H9 (cell line): ENCODE measurements around the gene SCARF1. TPM values are rescaled to one million over a fixed set of nuclear protein-coding genes. Genes with fewer than 3 reads are reported as not detected.

Experiments used
- DNase-seq: peaks from one replicate; pipeline ENCODE4 v3.0.0-alpha.2; 2017
- H2AFZ ChIP-seq: one replicate; pipeline ENCODE4 v1.6.1; 2013; ENCODE audit warnings: mild to moderate bottlenecking, low read length, control low read depth, moderate library complexity
- H2AK5ac ChIP-seq: 2 replicates; pipeline ENCODE4 v1.6.1; 2013; ENCODE audit warnings: low read length, control low read depth, mixed read lengths; ENCODE audit not compliant: insufficient read length
- H2BK120ac ChIP-seq: one replicate; pipeline ENCODE4 v1.6.1; 2013; ENCODE audit warnings: low read depth, mild to moderate bottlenecking, low read length, control low read depth, inconsistent platforms; ENCODE audit not compliant: poor library complexity, severe bottlenecking
- H2BK12ac ChIP-seq: 2 replicates; pipeline ENCODE4 v1.6.1; 2013; ENCODE audit warnings: low read length, control low read depth, mixed read lengths, low read depth; ENCODE audit not compliant: insufficient read length
- H2BK15ac ChIP-seq: 2 replicates; pipeline ENCODE4 v1.6.1; 2013; ENCODE audit warnings: low read depth, low read length, control low read depth
- H2BK20ac ChIP-seq: one replicate; pipeline ENCODE4 v1.6.1; 2013; ENCODE audit warnings: low read depth, mild to moderate bottlenecking, low read length, control low read depth, inconsistent platforms; ENCODE audit not compliant: poor library complexity, severe bottlenecking
- H2BK5ac ChIP-seq: 2 replicates; pipeline ENCODE4 v1.6.1; 2013; ENCODE audit warnings: low read length, control low read depth, mixed read lengths; ENCODE audit not compliant: insufficient read length
- H3K14ac ChIP-seq: 2 replicates; pipeline ENCODE4 v1.6.1; 2013; ENCODE audit warnings: low read length, control low read depth; ENCODE audit not compliant: insufficient read depth
- H3K18ac ChIP-seq: 2 replicates; pipeline ENCODE4 v1.6.1; 2013; ENCODE audit warnings: low read depth, mild to moderate bottlenecking, mixed read lengths, low read length, control low read depth; ENCODE audit not compliant: insufficient read length
- H3K23ac ChIP-seq: 2 replicates; pipeline ENCODE4 v1.6.1; 2013; ENCODE audit warnings: low read length, control low read depth, mixed read lengths, low read depth; ENCODE audit not compliant: insufficient read length
- H3K23me2 ChIP-seq: 2 replicates; pipeline ENCODE4 v1.6.1; 2013; ENCODE audit warnings: low read depth, mild to moderate bottlenecking, mixed read lengths, low read length, control low read depth; ENCODE audit not compliant: insufficient read length, poor library complexity, severe bottlenecking
- H3K27ac ChIP-seq: 2 replicates; pipeline ENCODE4 v1.5.1; 2013; ENCODE audit warnings: low read length, control low read depth, mixed read lengths, low read depth; ENCODE audit not compliant: insufficient read length
- H3K27me3 ChIP-seq: 2 replicates; pipeline ENCODE4 v1.6.1; 2013; ENCODE audit warnings: low read length, control low read depth, inconsistent platforms; ENCODE audit not compliant: insufficient read depth
- H3K4ac ChIP-seq: 2 replicates; pipeline ENCODE4 v1.6.1; 2013; ENCODE audit warnings: low read depth, mild to moderate bottlenecking, control low read depth, inconsistent platforms, low read length, moderate library complexity
- H3K4me1 ChIP-seq: 2 replicates; pipeline ENCODE4 v1.6.1; 2013; ENCODE audit warnings: low read length, control low read depth, inconsistent platforms; ENCODE audit not compliant: insufficient read depth
- H3K4me2 ChIP-seq: 2 replicates; pipeline ENCODE4 v1.6.1; 2013; ENCODE audit warnings: low read length, control low read depth, mixed read lengths; ENCODE audit not compliant: insufficient read length, insufficient read depth
- H3K56ac ChIP-seq: 2 replicates; pipeline ENCODE4 v1.6.1; 2013; ENCODE audit warnings: low read depth, mild to moderate bottlenecking, mixed read lengths, low read length, control low read depth; ENCODE audit not compliant: insufficient read length
- H3K79me1 ChIP-seq: 2 replicates; pipeline ENCODE4 v1.6.1; 2013; ENCODE audit warnings: low read depth, mild to moderate bottlenecking, moderate library complexity, low read length, control low read depth, inconsistent platforms; ENCODE audit not compliant: insufficient read depth, poor library complexity, severe bottlenecking
- H3K79me2 ChIP-seq: 2 replicates; pipeline ENCODE4 v1.6.1; 2013; ENCODE audit warnings: low read length, control low read depth, inconsistent platforms; ENCODE audit not compliant: insufficient read depth
- H3K9ac ChIP-seq: 2 replicates; pipeline ENCODE4 v1.6.1; 2013; ENCODE audit warnings: low read length, control low read depth, mixed read lengths; ENCODE audit not compliant: insufficient read length; ENCODE audit errors: extremely low read depth
- H3K9me3 ChIP-seq: one replicate; pipeline ENCODE4 v1.6.1; 2013; ENCODE audit warnings: low read depth, low read length, inconsistent platforms; ENCODE audit not compliant: control insufficient read depth
- H3T11ph ChIP-seq: one replicate; pipeline ENCODE4 v1.6.1; 2013; ENCODE audit warnings: mild to moderate bottlenecking, low read length, control low read depth, inconsistent platforms
- H4K20me1 ChIP-seq: one replicate; pipeline ENCODE4 v1.6.1; 2013; ENCODE audit not compliant: control insufficient read depth, insufficient read length, insufficient read depth
- H4K5ac ChIP-seq: 2 replicates; pipeline ENCODE4 v1.6.1; 2013; ENCODE audit warnings: low read depth, mild to moderate bottlenecking, mixed read lengths, low read length, control low read depth; ENCODE audit not compliant: insufficient read length
- H4K8ac ChIP-seq: replicated peaks from 2 replicates; pipeline ENCODE4 v1.6.1; 2013; ENCODE audit warnings: low read length, control low read depth, mixed read lengths, low read depth; ENCODE audit not compliant: insufficient read length
- H4K91ac ChIP-seq: 2 replicates; pipeline ENCODE4 v1.6.1; 2013; ENCODE audit warnings: low read depth, mild to moderate bottlenecking, moderate library complexity, mixed read lengths, low read length, control low read depth; ENCODE audit not compliant: insufficient read length
- H3K27ac Mint-ChIP-seq, 3 experiments: 2 replicates in 2 of 3; 3 replicates in 1 of 3; pipeline ENCODE4 v1.8.0; 2020 to 2021; ENCODE audit warnings: mixed read lengths in 3 of 3, mild to moderate bottlenecking in 1 of 3, moderate library complexity in 1 of 3
- H3K27me3 Mint-ChIP-seq: 2 replicates; pipeline ENCODE4 v1.8.0; 2021; ENCODE audit warnings: low read depth, mild to moderate bottlenecking, moderate library complexity, mixed read lengths
- H3K36me3 Mint-ChIP-seq, 3 experiments: 2 replicates in 2 of 3; 3 replicates in 1 of 3; pipeline ENCODE4 v1.8.0; 2020 to 2021; ENCODE audit warnings: low read depth in 3 of 3, mixed read lengths in 3 of 3; ENCODE audit not compliant: insufficient read depth in 1 of 3
- H3K4me1 Mint-ChIP-seq, 2 experiments: 2 replicates each; pipeline ENCODE4 v1.8.0; 2020; ENCODE audit warnings: mixed read lengths in 2 of 2
- H3K4me3 Mint-ChIP-seq, 2 experiments: 2 replicates in 1 of 2; 3 replicates in 1 of 2; pipeline ENCODE4 v1.8.0; 2020 to 2021; ENCODE audit warnings: mild to moderate bottlenecking in 2 of 2, mixed read lengths in 2 of 2, moderate library complexity in 1 of 2
- H3K9me3 Mint-ChIP-seq, 2 experiments: 2 replicates in 1 of 2; 3 replicates in 1 of 2; pipeline ENCODE4 v1.8.0; 2020; ENCODE audit warnings: mild to moderate bottlenecking in 2 of 2, mixed read lengths in 2 of 2, moderate library complexity in 1 of 2
- WGBS: extraction: QIAGEN DNeasy Blood & Tissue Kit; methylation state at CpG from one replicate; pipeline ENCODE4 v1.1.7; 2013; ENCODE audit warnings: missing lambda C conversion rate, low lambda C conversion rate, mixed read lengths; ENCODE audit not compliant: insufficient read length; ENCODE audit errors: extremely low coverage; 5-methylcytosine and 5-hydroxymethylcytosine counted together
- total RNA-seq: library from RNA; stranded (reverse); gene quantifications from 2 replicates; pipeline ENCODE4 v1.2.1, GENCODE V29; 2021
- TF ChIP-seq, protein P1 (sequence below): fragments of 200-600 bp; sonication (generic); conservative IDR thresholded peaks from 3 replicates; pipeline ENCODE4 v1.8.0; 2021; ENCODE audit warnings: antibody characterized with exemption, mild to moderate bottlenecking

Gene SCARF1
- total RNA-seq, 1 experiment from 2014 or later = 2.4 TPM

DNA sequence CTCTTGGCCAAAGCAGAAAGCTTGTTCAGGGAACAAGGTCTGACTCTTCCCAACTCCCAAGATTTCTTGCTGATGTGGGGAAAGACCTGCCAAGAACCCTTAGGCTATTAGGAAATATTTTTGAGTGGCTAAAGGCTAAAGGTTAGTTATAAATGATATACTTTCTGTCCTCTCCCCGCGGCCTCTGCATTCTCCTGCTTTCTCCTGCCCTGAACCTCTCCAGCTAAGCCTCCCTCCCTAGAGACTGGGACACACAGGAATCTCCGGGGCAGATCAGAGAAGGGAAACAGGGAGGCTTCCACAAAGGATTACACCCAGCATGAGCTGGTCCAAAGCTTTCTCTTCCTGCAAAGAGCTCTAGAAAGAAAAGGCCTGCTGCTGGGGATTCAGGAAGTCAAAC is 19.2 kb downstream of the SCARF1 start:
- H3K79me2 ChIP-seq = no peaks in the 10 kb centered on the region; the same call in 1 of the 2 replicates
- Mint-ChIP-seq H3K27me3 (peaks cover 10% of the 10 kb centered on the region), H3K9me3 (no peaks in the 10 kb centered on the region; a peak in 2 of 5 replicates), H3K4me1 (peaks cover 25 to 29% of the 10 kb centered on the region in 2 experiments), H3K36me3 (peaks cover 0 to 5% (median 0%) of the 10 kb centered on the region in 3 experiments; a peak in 5 of 7 replicates), H3K27ac (peak overlapping the region in 2 of 3 experiments; percentile 45 to 89; a peak in 4 of 7 replicates), H3K4me3 (peak overlapping the region; percentile 54 to 79)
- no peak overlapping the region for H2AFZ ChIP-seq
- H3K56ac ChIP-seq = no peak overlapping the region
- H3K18ac ChIP-seq = no peak overlapping the region
- no peak overlapping the region for H3K27ac ChIP-seq
- no peak overlapping the region for H3K4me2 ChIP-seq
- H2BK5ac ChIP-seq = no peak overlapping the region
- no peak overlapping the region for H2BK12ac ChIP-seq
- H3K27me3 ChIP-seq = no peaks in the 10 kb centered on the region
- H3K23me2 ChIP-seq = peaks cover 17% of the 10 kb centered on the region
- H3K23ac ChIP-seq = no peak overlapping the region
- no peak overlapping the region for H4K8ac ChIP-seq
- no peak overlapping the region for H2BK15ac ChIP-seq
- no peak overlapping the region for H4K5ac ChIP-seq
- no CpG with 5 or more reads among the region's 3 CpGs for WGBS
- TF ChIP-seq, protein P1, sequence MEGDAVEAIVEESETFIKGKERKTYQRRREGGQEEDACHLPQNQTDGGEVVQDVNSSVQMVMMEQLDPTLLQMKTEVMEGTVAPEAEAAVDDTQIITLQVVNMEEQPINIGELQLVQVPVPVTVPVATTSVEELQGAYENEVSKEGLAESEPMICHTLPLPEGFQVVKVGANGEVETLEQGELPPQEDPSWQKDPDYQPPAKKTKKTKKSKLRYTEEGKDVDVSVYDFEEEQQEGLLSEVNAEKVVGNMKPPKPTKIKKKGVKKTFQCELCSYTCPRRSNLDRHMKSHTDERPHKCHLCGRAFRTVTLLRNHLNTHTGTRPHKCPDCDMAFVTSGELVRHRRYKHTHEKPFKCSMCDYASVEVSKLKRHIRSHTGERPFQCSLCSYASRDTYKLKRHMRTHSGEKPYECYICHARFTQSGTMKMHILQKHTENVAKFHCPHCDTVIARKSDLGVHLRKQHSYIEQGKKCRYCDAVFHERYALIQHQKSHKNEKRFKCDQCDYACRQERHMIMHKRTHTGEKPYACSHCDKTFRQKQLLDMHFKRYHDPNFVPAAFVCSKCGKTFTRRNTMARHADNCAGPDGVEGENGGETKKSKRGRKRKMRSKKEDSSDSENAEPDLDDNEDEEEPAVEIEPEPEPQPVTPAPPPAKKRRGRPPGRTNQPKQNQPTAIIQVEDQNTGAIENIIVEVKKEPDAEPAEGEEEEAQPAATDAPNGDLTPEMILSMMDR = no peak
- no peaks in the 10 kb centered on the region for H3K9me3 ChIP-seq
- no peak overlapping the region for H4K91ac ChIP-seq
- no peak overlapping the region for H3K9ac ChIP-seq
- DNase-seq = no peak
- no peaks in the 10 kb centered on the region for H4K20me1 ChIP-seq
- H2BK20ac ChIP-seq = no peak overlapping the region
- H2BK120ac ChIP-seq = no peak overlapping the region
- H3T11ph ChIP-seq = no peak overlapping the region
- H3K79me1 ChIP-seq = no peaks in the 10 kb centered on the region
- H2AK5ac ChIP-seq = no peak overlapping the region
- H3K4ac ChIP-seq = no peak overlapping the region
- no peaks in the 10 kb centered on the region; the same call in 1 of the 2 replicates for H3K4me1 ChIP-seq
- H3K14ac ChIP-seq = no peak overlapping the region
